ENCODE data around the gene ACACA. TPM values are rescaled to one million over a fixed set of nuclear protein-coding genes. Genes with fewer than 3 reads are reported as not detected.

Gene ACACA
- total RNA-seq, 1 donor from 2014 or later: 42.4 TPM

DNA sequence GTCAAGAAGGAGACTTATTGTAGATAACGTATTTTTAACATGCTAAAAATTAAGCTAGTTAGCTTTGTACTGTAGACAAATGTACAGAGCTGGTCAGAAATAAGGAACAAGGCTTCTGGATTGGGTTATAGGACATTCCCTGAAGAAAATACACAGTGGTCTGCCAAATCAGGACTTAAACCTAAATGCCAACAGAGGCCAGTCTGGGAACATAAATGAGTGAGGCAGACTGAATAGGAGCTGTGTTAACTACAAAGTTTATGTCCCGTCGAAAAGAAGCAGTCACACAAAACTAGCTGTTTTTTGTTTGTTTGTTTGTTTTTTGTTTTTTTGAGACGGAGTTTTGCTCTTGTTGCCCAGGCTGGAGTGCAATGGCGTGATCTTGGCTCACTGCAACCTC is 151.2 kb downstream of the ACACA start:
- peaks cover 48% of the 10 kb centered on the region for H3K36me3 Mint-ChIP-seq (ENCODE audit: low read depth)
- H3K27ac Mint-ChIP-seq: no peak overlapping the region
- DNase-seq (no peak), ATAC-seq (ENCODE audit: low read depth) (no peak)
- POLR2A ChIA-PET: no interaction called here
- no peaks in the 10 kb centered on the region for H3K9me3 Mint-ChIP-seq
- H3K4me3 Mint-ChIP-seq: no peak overlapping the region
- no peaks in the 10 kb centered on the region for H3K27me3 Mint-ChIP-seq
- H3K4me1 Mint-ChIP-seq: no peaks in the 10 kb centered on the region
- intact Hi-C loops (cut with micrococcal nuclease): no loop called here
- CTCF ChIA-PET: interaction anchor here (0.6 to 1.2 kb wide), 2 partner anchors 118 to 134 kb away, joined by 3 to 5 read pairs; no protein-coding TSS in a partner anchor
- TF ChIP-seq CTCF (IDR thresholded peaks at IDR 0.05): no peak

DNA sequence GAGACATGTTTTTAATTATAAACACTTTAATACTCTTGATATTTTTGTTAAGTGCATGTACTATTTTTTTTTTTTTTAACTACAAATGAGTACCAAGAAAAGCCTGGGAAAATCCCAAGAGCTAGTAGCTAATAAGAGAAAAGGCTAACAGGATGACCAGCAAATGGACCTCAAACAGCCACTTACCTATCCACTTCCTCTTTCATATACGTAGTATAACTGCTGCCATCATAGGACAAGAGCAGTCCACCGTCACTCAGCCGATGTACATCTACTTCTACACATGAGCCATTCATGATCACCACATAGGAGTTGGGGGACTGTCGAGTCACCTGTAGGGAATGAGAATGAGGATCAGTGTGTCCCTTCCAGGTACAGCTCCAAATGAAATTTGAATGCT is 158.8 kb downstream of the ACACA start:
- DNase-seq: no peak
- CTCF ChIA-PET: no interaction called here
- Mint-ChIP-seq H3K27me3 (no peaks in the 10 kb centered on the region), H3K36me3 (ENCODE audit: low read depth) (peaks cover 68% of the 10 kb centered on the region), H3K9me3 (no peaks in the 10 kb centered on the region), H3K4me3 (no peak overlapping the region), H3K4me1 (no peaks in the 10 kb centered on the region), H3K27ac (no peak overlapping the region)
- no peak for TF ChIP-seq CTCF (IDR thresholded peaks at IDR 0.05)
- ATAC-seq (ENCODE audit: low read depth): no peak
- POLR2A ChIA-PET: no interaction called here
- intact Hi-C loops (cut with micrococcal nuclease): no loop called here

- H3K9me3 Mint-ChIP-seq: no peaks in the 10 kb centered on the region
- H3K4me1 Mint-ChIP-seq: no peaks in the 10 kb centered on the region
- intact Hi-C loops (cut with micrococcal nuclease): no loop called here
- DNase-seq (no peak), ATAC-seq (ENCODE audit: low read depth) (no peak)
- H3K36me3 Mint-ChIP-seq (ENCODE audit: low read depth): peaks cover 63% of the 10 kb centered on the region
- ChIA-PET CTCF (no interaction called here), POLR2A (no interaction called here)
- no peak for TF ChIP-seq CTCF (IDR thresholded peaks at IDR 0.05)
- H3K27ac Mint-ChIP-seq: no peak overlapping the region
- H3K4me3 Mint-ChIP-seq: no peak overlapping the region
- no peaks in the 10 kb centered on the region for H3K27me3 Mint-ChIP-seq
Observed at GRCh38 chr17:37246085-37246484, 160.6 kb downstream of the ACACA start.

GRCh38 chr17:37240381-37240780 is 166.3 kb downstream of the ACACA start:
- no peak for TF ChIP-seq CTCF (IDR thresholded peaks at IDR 0.05)
- intact Hi-C loops (cut with micrococcal nuclease): no loop called here
- Mint-ChIP-seq H3K4me3 (no peak overlapping the region), H3K27ac (no peak overlapping the region), H3K36me3 (ENCODE audit: low read depth) (peaks cover 62% of the 10 kb centered on the region), H3K9me3 (no peaks in the 10 kb centered on the region), H3K4me1 (no peaks in the 10 kb centered on the region), H3K27me3 (no peaks in the 10 kb centered on the region)
- ChIA-PET POLR2A (no interaction called here), CTCF (interaction anchor here (0.7 to 2.5 kb wide), 10 partner anchors 9 to 638 kb away, joined by 3 to 18 read pairs (median 4); partner anchors contain the start of gene MRM1)
- DNase-seq (no peak), ATAC-seq (ENCODE audit: low read depth) (no peak)

- intact Hi-C loops (cut with micrococcal nuclease): loop anchor here (1.0 kb wide), 2 partner anchors 611 to 637 kb away; no protein-coding TSS in a partner anchor
- Mint-ChIP-seq H3K27ac (no peak overlapping the region), H3K9me3 (no peaks in the 10 kb centered on the region), H3K27me3 (no peaks in the 10 kb centered on the region), H3K36me3 (ENCODE audit: low read depth) (peaks cover 60% of the 10 kb centered on the region), H3K4me3 (no peak overlapping the region), H3K4me1 (no peaks in the 10 kb centered on the region)
- DNase-seq (no peak), ATAC-seq (ENCODE audit: low read depth) (no peak)
- ChIA-PET POLR2A (no interaction called here), CTCF (interaction anchor here (0.7 to 2.5 kb wide), 10 partner anchors 8 to 637 kb away, joined by 3 to 18 read pairs (median 4); partner anchors contain the start of gene MRM1)
- no peak for TF ChIP-seq CTCF (IDR thresholded peaks at IDR 0.05)
Observed at GRCh38 chr17:37239690-37240334, 166.8 kb downstream of the ACACA start.
